ENCODE results near the gene SAMD4A.

The SAMD4A gene

GRCh38 chr14:54837508-54838149, 270.7 kb downstream of the SAMD4A start:
- no peak overlapping the region for H3K4me3 ChIP-seq (ENCODE audit: low read length)
- H3K9ac ChIP-seq (ENCODE audit: low read length), result no peak overlapping the region
- no peaks in the 10 kb centered on the region for H3K36me3 ChIP-seq (ENCODE audit: control insufficient read depth, insufficient read depth, low read length)
- no peaks in the 10 kb centered on the region for H3K27me3 ChIP-seq (ENCODE audit: control insufficient read depth, insufficient read depth, low read length)
- no peaks in the 10 kb centered on the region for H3K4me1 ChIP-seq (ENCODE audit: control insufficient read depth, insufficient read depth, low read length)
- H3K9me3 ChIP-seq (ENCODE audit: control insufficient read depth, low read length), result no peaks in the 10 kb centered on the region

GRCh38 chr14:54838931-54839512, 272.1 kb downstream of the SAMD4A start:
- Histone ChIP-seq H3K4me1 (ENCODE audit: control insufficient read depth, insufficient read depth, low read length) (no peaks in the 10 kb centered on the region), H3K27me3 (ENCODE audit: control insufficient read depth, insufficient read depth, low read length) (no peaks in the 10 kb centered on the region), H3K9ac (ENCODE audit: low read length) (no peak overlapping the region), H3K36me3 (ENCODE audit: control insufficient read depth, insufficient read depth, low read length) (no peaks in the 10 kb centered on the region), H3K4me3 (ENCODE audit: low read length) (no peak overlapping the region), H3K9me3 (ENCODE audit: control insufficient read depth, low read length) (no peaks in the 10 kb centered on the region)

GRCh38 chr14:54839701-54840119, 272.8 kb downstream of the SAMD4A start:
- H3K9ac ChIP-seq (ENCODE audit: low read length), result no peak overlapping the region
- H3K4me1 ChIP-seq (ENCODE audit: control insufficient read depth, insufficient read depth, low read length), result no peaks in the 10 kb centered on the region
- H3K36me3 ChIP-seq (ENCODE audit: control insufficient read depth, insufficient read depth, low read length), result no peaks in the 10 kb centered on the region
- no peaks in the 10 kb centered on the region for H3K9me3 ChIP-seq (ENCODE audit: control insufficient read depth, low read length)
- H3K4me3 ChIP-seq (ENCODE audit: low read length), result no peak overlapping the region
- H3K27me3 ChIP-seq (ENCODE audit: control insufficient read depth, insufficient read depth, low read length), result no peaks in the 10 kb centered on the region

- H3K36me3 ChIP-seq (ENCODE audit: control insufficient read depth, insufficient read depth, low read length), result no peaks in the 10 kb centered on the region
- no peak overlapping the region for H3K4me3 ChIP-seq (ENCODE audit: low read length)
- H3K9ac ChIP-seq (ENCODE audit: low read length), result no peak overlapping the region
- H3K4me1 ChIP-seq (ENCODE audit: control insufficient read depth, insufficient read depth, low read length), result no peaks in the 10 kb centered on the region
- H3K9me3 ChIP-seq (ENCODE audit: control insufficient read depth, low read length), result no peaks in the 10 kb centered on the region
- no peaks in the 10 kb centered on the region for H3K27me3 ChIP-seq (ENCODE audit: control insufficient read depth, insufficient read depth, low read length)
Observed at GRCh38 chr14:54840336-54840735, 273.4 kb downstream of the SAMD4A start.

- H3K4me1 ChIP-seq (ENCODE audit: control insufficient read depth, insufficient read depth, low read length), result no peaks in the 10 kb centered on the region
Observed at GRCh38 chr14:54840798-54841197, 273.9 kb downstream of the SAMD4A start.

More at GRCh38 chr14:54840798-54841197, 273.9 kb downstream of the SAMD4A start:
- H3K36me3 ChIP-seq (ENCODE audit: control insufficient read depth, insufficient read depth, low read length), result no peaks in the 10 kb centered on the region
- H3K9ac ChIP-seq (ENCODE audit: low read length), result no peak overlapping the region
- no peaks in the 10 kb centered on the region for H3K9me3 ChIP-seq (ENCODE audit: control insufficient read depth, low read length)
- H3K4me3 ChIP-seq (ENCODE audit: low read length), result no peak overlapping the region
- H3K27me3 ChIP-seq (ENCODE audit: control insufficient read depth, insufficient read depth, low read length), result no peaks in the 10 kb centered on the region
